SK-N-SH (cell line): ENCODE data around the gene PDE4A. TPM values are rescaled to one million over a fixed set of nuclear protein-coding genes. Genes with fewer than 3 reads are reported as not detected.
A peak's percentile ranks its signal among the peaks of the same experiment; 100 is the strongest.

Source experiments
- CTCF ChIP-seq: fragments of 200-600 bp; sonication (generic); IDR thresholded peaks from 2 replicates; pipeline ENCODE4 v1.6.1; 2017; ENCODE audit warnings: antibody characterized with exemption, mild to moderate bottlenecking, moderate library complexity
- ELF1 ChIP-seq: IDR thresholded peaks from 2 replicates; pipeline ENCODE4 v1.4.0; 2012
- EP300 ChIP-seq, 2 experiments: IDR thresholded peaks; 2 replicates each; pipeline versions ENCODE4 v1.4.0 to v1.6.1; 2012; ENCODE audit warnings: borderline replicate concordance in 1 of 2, low read depth in 1 of 2, low read length in 1 of 2
- FOSL2 ChIP-seq: IDR thresholded peaks from 2 replicates; pipeline ENCODE4 v1.4.0; 2012; ENCODE audit warnings: low read depth, mild to moderate bottlenecking, moderate library complexity, borderline replicate concordance
- FOXJ3 ChIP-seq: sonication (generic); formaldehyde crosslinking; IDR thresholded peaks from 2 replicates; pipeline ENCODE4 v1.5.1; 2020; ENCODE audit warnings: mild to moderate bottlenecking, missing genetic modification reagents
- FOXM1 ChIP-seq: IDR thresholded peaks from 2 replicates; pipeline ENCODE4 v1.4.0; 2012; ENCODE audit warnings: low read depth, mild to moderate bottlenecking
- MXI1 ChIP-seq: IDR thresholded peaks from 2 replicates; pipeline ENCODE4 v1.6.1; 2012; ENCODE audit warnings: mild to moderate bottlenecking, low read depth, low read length, improper control_type of control experiment
- NRF1 ChIP-seq: IDR thresholded peaks from 2 replicates; pipeline ENCODE4 v1.6.1; 2012; ENCODE audit warnings: low read depth, mild to moderate bottlenecking, low read length
- POLR2AphosphoS5 ChIP-seq: IDR thresholded peaks from 2 replicates; pipeline ENCODE4 v1.6.1; 2012; ENCODE audit warnings: low read depth, low read length
- RAD21 ChIP-seq: IDR thresholded peaks from 2 replicates; pipeline ENCODE4 v1.6.1; 2012; ENCODE audit warnings: mild to moderate bottlenecking, low read length
- RFX5 ChIP-seq: IDR thresholded peaks from 2 replicates; pipeline ENCODE4 v1.6.1; 2012; ENCODE audit warnings: mild to moderate bottlenecking, improper control_type of control experiment, low read length
- RXRA ChIP-seq: IDR thresholded peaks from 2 replicates; pipeline ENCODE4 v1.4.0; 2012; ENCODE audit warnings: low read depth, mild to moderate bottlenecking, borderline replicate concordance
- TAF1 ChIP-seq: IDR thresholded peaks from 2 replicates; pipeline ENCODE4 v1.6.1; 2012; ENCODE audit warnings: low read depth, mild to moderate bottlenecking, low read length, moderate library complexity, borderline replicate concordance
- TCF12 ChIP-seq: IDR thresholded peaks from 2 replicates; pipeline ENCODE4 v1.4.0; 2012
- YY1 ChIP-seq: IDR thresholded peaks from 2 replicates; pipeline ENCODE4 v1.4.0; 2012; ENCODE audit warnings: low read depth, mild to moderate bottlenecking
- polyA plus RNA-seq, 3 experiments: library from polyadenylated mRNA; depleted of rRNA; stranded (reverse); fragments of >200 nt; gene quantifications; 2 replicates each; pipeline ENCODE4 v1.2.3, GENCODE V29; 2012
- TF ChIP-seq, protein P1 (sequence below): IDR thresholded peaks from 2 replicates; pipeline ENCODE4 v1.4.0; 2012; ENCODE audit warnings: low read depth, borderline replicate concordance
- TF ChIP-seq, protein P2 (sequence below): IDR thresholded peaks from 2 replicates; pipeline ENCODE4 v1.4.0; 2012; ENCODE audit warnings: low read depth, borderline replicate concordance
- TF ChIP-seq, protein P3 (sequence below): fragments of 150-350 bp; IDR thresholded peaks from 2 replicates; pipeline ENCODE4 v1.6.1; 2016; ENCODE audit warnings: mild to moderate bottlenecking, low read depth, low read length

The PDE4A gene
- polyA plus RNA-seq, 1 of the 3 experiments (the other 2 are of a cell fraction), result 2.9 TPM

DNA sequence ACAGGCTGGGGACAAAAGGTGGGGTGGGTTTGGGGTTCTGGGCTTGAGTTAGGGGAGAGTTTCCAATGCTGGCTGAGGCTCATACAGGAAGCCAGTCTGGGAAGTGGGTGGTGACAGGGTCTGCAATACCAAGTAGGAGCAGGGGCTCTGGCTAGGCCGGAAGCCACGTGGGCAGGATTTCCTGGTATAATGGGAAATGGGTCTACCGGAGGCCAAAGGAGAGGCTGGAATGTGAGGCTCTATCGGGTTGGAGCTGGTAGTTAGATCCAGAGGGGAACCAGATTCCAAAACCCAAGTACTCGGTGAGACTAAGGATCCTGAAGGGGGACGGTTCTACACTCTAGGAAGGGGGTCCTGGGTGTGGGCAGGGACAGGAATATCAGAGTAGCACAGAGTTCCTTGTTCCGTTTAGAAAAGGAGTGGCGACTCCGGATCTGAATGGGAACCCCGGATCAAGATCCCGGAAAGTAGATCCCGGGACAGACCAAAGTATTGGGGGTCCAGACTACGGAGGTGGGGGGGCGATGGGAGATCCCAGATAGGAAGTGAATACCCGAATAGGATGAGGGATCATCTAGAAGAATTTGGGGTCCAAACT lies 17.8 kb upstream of the PDE4A start (continued):
- TF ChIP-seq, protein P1, sequence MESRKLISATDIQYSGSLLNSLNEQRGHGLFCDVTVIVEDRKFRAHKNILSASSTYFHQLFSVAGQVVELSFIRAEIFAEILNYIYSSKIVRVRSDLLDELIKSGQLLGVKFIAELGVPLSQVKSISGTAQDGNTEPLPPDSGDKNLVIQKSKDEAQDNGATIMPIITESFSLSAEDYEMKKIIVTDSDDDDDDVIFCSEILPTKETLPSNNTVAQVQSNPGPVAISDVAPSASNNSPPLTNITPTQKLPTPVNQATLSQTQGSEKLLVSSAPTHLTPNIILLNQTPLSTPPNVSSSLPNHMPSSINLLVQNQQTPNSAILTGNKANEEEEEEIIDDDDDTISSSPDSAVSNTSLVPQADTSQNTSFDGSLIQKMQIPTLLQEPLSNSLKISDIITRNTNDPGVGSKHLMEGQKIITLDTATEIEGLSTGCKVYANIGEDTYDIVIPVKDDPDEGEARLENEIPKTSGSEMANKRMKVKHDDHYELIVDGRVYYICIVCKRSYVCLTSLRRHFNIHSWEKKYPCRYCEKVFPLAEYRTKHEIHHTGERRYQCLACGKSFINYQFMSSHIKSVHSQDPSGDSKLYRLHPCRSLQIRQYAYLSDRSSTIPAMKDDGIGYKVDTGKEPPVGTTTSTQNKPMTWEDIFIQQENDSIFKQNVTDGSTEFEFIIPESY, result no peak
- TF ChIP-seq CTCF, result no peak
- TF ChIP-seq FOSL2, result no peak
- no peak for TF ChIP-seq RFX5
- TF ChIP-seq TAF1, result peak; percentile 36; the same call in 1 of the 2 replicates
- TF ChIP-seq ELF1, result 0 out of 2 replicates have a peak, but pooled peaks have one; percentile 27
- TF ChIP-seq FOXJ3 (CRISPR knock-in tag), result no peak
- TF ChIP-seq, protein P2, sequence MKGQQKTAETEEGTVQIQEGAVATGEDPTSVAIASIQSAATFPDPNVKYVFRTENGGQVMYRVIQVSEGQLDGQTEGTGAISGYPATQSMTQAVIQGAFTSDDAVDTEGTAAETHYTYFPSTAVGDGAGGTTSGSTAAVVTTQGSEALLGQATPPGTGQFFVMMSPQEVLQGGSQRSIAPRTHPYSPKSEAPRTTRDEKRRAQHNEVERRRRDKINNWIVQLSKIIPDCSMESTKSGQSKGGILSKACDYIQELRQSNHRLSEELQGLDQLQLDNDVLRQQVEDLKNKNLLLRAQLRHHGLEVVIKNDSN, result peak; percentile 77
- TF ChIP-seq RAD21, result no peak
- TF ChIP-seq EP300 (IDR thresholded peaks at IDR 0.05; ENCODE audit: borderline replicate concordance in 1 of 2, low read depth in 1 of 2, low read length in 1 of 2), result no peak
- TF ChIP-seq TCF12, result no peak
- no peak for TF ChIP-seq FOXM1
- TF ChIP-seq POLR2AphosphoS5, result no peak; the same call in 1 of the 2 replicates
- no peak for TF ChIP-seq NRF1
- no peak for TF ChIP-seq RXRA
- TF ChIP-seq MXI1, result peak; percentile 85
- no peak for TF ChIP-seq YY1
- TF ChIP-seq, protein P3, sequence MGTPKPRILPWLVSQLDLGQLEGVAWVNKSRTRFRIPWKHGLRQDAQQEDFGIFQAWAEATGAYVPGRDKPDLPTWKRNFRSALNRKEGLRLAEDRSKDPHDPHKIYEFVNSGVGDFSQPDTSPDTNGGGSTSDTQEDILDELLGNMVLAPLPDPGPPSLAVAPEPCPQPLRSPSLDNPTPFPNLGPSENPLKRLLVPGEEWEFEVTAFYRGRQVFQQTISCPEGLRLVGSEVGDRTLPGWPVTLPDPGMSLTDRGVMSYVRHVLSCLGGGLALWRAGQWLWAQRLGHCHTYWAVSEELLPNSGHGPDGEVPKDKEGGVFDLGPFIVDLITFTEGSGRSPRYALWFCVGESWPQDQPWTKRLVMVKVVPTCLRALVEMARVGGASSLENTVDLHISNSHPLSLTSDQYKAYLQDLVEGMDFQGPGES, result no peak
